ENCODE data around the gene CDHR5.

Gene CDHR5

DNA sequence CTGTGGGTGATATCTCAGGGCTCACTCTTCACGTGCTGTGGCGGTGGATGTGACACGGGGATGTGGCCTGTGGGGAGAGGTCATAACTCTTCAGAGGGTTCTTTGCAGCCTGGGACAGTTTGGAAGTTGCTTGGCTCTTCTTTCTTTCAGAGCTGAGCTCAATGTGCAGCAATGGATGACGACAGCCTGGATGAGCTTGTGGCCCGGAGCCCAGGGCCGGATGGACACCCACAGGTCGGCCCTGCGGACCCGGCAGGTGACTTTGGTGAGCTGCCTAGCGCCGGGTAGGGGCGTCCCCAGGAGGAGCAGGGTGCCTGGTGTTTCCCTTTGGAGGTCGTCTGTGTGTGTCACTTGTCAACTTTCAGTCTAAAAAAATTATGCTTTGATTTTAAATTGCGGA lies 43.4 kb downstream of the CDHR5 start:
- no peak for DNase-seq

DNA sequence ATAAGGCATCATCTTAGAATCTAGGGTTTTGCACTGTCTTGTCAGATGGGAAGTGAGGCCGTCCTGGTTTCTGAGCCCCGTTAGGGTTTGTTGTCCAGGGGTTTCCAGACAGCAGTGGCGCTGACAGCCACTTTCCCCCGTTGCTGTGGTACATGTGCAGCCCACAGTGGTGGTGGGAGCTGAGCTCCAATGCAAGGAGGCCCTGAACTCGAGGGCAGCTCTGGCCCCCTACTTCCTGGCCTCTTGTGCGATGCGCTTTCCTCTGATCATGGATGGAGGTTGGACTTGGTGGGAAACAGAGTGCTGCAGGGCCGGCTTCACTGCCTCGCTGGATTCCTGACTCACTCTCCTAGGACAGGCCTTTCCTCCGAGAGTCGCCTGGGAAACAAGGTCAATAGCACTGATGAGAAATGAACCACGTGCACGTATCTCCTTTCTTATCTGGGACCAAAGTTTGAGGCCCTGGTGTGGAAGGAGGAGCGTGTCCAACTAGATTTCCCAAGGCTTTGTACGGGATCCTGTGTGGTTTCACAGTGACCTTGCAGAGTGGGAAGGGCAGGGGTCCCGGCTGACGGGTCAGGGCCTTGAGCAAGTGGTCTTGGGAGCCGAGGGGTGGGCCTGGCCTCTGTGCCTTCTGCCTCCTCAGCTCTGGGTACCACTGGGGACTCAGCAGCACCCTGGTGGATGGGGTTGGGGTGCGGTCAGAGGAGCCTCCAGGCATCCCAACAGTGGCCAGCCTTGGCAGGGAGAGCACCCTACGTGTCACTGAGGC lies 44.7 kb downstream of the CDHR5 start:
- no peak for DNase-seq

DNA sequence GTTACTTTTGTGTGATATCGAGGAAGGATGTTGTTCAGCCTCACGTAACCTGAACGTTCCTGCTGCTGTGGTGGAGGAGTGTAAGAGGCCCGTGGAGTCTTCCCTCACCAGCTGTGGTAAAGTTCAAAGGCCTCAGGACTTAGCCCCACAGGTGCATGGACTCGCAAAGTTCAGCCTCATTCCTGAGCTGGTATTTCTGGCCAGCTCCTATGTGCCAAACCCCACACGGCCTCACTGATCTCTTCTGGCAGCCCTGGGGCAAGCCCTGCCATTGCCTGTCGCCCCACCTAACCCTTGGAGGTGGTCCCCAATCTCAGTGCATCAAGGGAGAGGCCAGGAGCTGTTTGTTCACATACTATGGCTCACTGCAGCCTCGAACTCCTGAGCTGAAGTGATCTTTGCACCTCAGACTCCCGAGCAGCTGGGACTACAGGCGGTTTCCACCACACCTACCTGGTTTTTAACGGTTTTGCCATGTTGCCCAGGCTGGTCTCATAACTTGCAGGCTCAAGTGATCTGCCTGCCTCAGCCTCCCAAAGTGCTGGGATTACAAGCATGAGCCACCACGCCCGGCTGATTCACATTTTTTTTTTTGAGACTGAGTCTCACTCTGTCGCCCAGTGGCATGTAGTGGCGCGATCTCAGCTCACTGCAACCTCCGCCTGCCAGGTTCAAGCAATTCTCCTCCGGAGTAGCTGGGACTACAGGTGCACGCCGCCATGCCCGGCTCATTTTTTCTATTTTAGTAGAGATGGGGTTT lies 46.3 kb downstream of the CDHR5 start:
- no peak for DNase-seq

DNA sequence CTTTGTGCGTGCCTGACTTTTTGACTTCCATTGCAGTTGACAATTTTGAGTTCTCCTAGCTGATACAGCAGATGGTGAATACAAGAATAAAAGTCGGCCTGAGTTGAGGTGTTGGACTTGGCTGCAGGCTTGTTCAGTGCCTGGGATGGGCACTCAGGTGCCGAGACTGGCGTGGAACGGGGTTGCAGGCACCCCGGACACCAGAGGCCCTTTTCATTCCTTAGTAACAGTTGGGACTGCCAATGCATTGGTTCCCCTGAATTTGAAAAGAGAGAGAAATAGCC lies 47.2 kb downstream of the CDHR5 start:
- no peak for DNase-seq

DNA sequence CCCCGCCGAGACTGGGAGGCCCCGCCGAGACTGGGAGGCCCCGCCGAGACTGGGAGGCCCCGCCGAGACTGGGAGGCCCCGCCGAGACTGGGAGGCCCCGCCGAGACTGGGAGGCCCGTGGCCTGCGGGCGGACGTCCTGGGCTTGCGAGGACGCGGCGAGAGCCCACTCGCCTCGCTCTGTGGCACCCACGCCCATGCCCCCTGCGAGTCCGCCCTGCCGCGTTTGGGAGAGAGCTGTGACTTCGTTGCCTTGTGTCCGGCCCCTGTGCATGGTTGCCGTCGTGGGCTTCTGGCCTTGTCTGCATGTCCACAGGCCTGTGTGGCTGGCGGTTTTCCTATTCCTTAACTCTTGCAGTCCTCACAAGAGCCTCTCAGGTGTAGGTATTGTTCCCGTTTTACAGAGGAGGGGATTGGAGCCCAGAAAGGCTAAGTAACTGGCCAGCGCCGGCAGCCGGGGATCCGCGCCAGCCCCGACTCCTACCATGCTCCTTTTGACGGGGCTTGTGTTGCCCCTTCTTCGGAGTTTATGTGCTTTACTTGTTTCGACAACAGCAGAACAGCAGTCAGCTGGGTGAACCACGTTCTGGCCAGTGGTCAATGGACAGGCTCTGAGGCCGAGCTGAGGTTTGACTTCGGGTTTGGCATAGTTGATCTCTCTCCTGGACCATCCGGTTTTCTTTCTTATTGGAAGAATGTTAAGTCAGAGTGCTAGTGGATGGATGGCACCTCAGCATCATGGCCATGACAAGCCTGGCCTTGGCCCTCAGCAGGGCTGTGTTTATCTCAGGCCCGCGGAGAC lies 47.7 kb downstream of the CDHR5 start:
- no peak for DNase-seq

DNA sequence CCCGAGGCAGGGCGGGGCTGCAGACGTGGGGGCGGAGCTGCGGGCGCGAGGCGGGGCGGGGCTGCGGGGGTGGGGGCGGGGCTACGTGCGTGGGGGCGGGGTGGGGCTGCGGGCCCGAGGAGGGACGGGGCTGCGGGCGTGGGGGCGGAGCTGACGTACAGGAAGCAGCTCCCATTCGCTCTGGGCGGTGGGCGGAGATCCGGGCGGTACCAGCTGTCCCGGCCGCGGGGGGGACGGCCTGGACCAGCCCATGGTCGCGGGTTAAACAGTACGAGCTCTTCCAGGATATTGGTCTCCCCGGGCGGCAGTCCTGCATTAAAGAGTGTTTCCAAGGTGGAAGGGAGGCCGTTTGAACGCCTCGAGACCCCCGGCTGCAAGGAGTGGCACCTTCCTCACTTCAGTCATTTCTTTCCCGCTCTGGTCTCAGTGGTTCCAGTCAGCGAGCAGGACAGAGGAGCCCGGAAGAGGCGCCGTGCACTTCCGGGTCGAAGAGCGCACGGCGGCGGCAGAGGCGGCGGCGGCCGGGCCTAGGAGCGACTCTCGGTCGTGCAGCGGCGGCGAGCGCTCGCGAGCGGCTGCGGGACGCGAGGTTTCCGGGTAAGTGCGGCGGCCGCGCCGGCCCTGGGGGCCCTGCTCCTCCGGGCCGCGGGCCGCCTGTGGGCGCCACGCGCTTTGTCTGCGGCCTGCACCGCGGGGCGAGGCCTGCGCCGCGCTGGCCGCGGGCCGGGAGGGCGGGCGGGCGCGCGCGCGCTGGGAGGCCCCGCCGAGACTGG lies 48.6 kb downstream of the CDHR5 start, which contains the start of gene PHRF1:
TSS of gene PHRF1 (plus strand) at position 475 of the 773 bp plus-strand sequence. CDS start 5,043 bp downstream, outside the sequence.
- peak; percentile 94 for DNase-seq

DNA sequence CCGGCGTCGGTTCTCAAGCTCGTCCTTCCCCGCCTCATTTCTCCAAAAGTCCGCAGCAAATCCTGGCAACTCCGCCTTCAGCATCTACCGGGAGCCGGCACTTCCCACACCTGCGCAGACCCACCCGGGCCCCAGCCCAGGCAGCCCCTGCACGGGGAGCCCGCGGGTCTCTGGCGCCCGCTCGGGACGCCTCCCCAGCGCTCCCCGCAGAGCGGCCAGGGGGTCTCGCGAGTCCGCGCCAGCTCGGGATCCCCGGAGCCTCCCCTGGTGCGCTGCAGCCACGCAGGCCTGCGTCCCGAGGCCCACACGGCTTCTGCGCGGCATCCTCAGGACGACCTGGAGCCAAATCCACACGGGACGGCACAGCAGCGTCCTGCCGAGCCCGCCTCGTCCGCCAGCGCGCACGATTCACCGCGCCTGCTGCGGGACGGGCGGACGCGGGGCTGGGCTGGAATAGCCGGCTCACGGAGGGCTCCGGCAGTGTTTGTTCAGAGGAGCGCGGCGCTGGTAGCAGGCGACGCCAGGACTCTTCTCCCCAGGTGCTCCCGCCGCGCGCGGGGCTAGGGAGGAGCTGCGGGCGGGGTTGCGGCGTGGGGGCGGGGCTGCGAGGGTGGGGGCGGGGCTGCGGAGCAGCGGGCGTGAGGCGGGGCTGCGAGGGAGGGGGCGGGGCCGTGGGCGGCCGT lies 49.3 kb downstream of the CDHR5 start:
- peak; percentile 57 for DNase-seq

DNA sequence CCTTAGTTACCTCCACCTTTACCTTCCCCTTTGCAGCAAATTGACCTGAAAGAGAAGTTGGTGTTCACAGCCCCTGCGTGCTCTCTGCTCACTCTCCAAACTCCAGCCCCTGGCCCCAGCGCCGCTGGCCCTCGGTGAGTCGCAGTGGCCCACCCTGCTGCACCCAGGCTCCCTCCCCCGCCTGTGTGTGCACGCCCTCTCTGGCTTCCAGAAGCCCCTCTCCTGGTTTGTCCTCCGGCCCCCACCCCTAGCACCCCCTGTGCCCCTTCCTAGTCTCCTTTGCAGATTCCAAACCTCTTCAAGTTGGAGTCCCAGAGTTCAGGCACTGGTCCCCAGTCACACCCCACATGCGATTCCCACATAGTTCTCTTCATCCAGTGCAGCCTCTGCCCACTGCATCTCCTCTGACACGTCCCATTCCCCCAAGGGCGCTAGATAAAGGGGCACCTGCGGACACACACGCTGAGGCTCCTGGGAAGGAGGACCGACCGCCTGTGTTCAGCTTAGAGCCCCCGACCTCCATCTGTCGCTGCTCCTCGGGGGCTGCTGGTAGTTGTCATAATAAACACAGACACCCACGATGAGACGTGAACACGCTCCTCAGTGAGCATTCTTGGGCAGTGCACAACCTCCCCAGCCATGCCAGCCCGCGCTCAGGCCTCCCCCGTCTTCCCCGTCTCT lies 50.0 kb downstream of the CDHR5 start:
- DNase-seq = no peak

DNA sequence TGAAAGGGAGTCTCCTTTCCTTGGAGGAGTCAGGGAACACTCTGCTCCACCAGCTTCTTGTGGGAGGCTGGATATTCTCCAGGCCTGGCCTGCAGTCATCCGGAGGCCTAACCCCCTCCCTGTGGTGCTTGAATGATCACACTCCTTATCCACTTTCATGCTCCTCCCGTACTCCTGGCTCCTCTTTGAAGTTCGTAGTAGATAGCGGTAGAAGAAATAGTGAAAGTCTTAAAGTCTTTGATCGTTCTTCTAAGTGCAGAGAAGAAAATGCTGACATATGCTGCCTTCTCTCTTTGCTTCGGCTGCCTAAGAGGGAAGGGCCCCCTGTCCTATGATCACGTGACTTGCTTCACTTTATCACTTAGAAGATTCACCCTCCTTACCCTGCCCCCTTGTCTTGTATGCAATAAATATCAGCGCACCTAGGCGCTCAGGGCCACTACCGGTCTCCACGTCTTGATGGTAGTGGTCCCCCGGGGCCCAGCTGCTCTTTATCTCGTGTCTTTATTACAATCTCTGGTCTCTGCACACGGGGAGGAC lies 50.7 kb downstream of the CDHR5 start:
- peak; percentile 40 for DNase-seq

DNA sequence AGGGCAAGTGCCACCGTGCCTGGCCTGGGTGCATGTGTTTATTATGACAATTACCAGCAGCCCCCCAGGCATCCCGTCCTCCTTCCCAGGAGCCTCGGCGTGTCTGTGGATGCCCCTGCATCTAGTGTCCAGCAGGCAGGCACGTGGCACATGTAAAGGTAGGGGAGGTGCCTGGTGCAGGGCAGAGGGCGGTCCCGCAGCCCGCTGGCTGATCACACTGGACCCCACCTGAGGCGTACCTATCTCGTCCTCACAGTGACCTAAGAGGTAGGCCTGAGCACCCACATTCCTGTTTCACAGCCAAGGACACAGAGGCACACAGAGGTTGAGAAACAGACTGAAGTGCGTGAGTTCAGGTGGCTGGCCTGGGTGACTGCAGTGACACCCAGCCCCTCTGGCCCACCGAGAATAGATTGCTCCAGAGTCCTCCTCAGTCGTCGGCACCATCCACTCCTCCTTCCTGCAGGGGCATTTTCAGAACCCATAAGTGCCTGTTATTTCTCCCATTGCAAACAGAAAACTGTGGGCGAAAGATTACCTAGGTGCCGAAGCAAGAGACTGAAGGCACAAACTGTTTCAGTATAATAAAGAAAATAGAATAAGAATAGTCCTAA lies 51.5 kb downstream of the CDHR5 start:
- DNase-seq = no peak

DNA sequence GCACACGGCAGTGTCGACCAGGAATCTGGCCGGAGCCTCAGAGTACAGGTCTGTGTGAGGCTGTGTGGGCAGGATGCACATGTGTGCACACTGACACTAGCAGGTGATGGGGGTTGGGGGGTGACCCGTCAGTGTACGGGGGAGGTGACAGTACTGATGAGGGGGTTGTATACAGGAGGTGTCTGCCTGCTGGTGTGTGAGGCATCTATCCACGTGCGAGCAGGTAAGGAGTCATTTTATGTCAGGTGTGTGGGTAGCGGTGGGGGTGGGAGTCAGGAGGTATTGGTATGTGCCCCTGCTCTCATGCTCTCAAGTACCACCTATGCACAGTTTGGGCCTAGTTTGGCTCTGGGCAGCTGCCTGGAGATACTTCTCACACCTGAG lies 53.0 kb downstream of the CDHR5 start:
- no peak for DNase-seq

DNA sequence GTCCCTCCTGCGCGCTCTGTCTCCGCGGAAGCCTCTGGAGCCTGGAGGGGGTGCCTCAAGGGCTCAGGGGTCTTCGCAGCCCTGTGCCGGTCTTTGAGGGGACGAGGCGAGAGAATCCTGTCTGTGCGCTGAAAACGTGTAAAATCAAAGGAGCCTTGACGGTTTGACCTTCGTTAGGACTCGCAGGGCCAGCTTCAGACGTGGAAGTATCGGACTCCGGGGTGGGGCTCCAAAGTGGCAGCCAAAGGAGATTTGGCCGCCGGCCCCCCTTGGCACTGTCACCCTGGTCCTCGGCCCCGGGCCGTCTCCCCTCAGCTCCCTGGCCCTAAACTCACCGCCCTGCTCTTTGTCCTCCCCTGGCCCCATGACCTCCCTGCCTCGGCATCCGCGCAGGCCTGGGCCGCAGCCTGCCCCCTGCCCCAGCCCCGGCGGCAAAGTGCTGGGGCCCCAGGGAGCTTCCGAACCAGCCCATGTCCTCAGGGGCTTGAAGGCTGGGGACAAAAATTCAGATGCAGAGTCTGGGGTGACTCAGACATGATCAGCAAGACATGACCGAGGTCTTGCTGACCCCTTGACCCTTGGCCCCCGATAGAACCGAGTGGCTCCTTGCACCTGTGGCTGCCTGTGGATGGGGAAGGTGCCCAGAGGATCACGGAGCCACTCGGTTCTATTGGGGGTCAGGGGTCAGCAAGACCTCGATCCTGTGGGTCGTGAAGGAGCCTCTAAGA lies 55.4 kb downstream of the CDHR5 start:
- DNase-seq = no peak

DNA sequence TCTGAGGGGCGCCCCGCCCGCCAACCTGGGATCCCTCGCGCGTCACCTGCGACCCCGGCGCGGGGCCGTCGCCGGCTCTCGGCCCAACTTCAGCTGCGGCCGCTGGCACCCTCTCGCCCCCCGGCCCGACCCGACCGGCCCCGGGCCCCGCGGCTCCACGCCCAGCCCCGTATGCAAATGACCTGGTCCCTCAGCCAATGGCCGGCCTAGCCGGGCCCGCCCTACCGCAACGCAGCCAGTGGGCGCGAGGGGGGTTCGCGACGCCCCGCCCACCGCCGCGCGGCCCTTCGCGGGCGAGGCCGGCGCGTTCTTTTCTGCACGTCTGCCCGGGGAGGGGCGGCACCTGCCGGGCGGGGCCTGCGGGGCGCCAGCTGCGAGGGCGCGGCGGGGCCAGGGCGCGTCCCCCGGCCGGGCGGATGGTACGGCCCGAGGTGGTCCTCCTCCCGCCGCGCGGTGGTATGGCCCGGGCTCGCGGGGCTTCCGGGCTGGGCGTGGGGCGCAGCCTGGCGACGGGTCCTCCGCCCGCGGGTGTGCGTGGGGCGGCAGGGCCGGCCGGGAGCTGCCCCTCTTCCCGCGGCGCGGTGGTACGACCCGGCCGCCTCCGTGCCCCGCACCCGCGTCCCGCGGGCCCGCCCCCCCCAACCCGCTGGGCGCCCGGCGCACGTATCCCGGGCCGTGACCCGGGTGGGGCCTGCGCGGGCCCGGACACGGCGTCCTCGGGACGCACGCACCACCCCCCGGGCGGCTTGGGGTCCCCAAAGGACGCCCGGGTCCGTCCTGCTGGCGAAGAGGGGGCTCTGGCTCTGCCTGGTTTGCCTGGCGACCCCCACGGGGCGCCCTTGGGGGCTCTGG lies 56.2 kb downstream of the CDHR5 start:
- peak; percentile 93 for DNase-seq

DNA sequence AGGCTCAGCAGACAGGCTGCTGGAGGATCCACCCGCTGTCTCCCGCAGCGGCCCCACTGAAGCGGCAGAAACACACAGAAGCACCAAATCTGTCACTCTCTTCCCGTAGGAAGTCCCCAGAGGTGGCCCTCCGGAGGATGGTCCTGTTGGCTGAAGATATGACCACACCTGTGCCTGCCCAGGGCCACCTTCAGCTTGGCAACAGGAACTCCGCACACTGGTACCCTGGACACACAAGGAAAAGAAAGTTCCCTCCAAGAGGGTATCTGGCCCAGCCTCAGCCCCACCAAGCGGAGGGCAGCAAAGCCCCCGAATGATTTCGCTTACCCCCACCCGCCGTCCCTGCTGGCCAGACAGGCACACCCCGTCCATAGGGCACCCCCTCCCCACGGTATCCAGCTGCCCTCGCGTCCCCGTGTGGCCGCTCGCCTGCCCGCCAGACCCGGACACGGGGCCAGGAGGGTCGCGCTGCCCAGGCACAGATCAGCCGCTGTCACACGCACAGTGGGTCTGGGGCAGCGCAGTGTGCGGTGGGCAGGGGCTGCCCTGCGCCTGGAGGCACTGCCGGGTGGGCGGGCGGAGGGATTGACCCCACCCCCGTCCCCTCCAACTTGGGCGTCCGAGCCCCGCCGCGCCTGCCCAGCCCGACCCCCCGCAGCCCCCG lies 57.0 kb downstream of the CDHR5 start:
- DNase-seq = no peak

DNA sequence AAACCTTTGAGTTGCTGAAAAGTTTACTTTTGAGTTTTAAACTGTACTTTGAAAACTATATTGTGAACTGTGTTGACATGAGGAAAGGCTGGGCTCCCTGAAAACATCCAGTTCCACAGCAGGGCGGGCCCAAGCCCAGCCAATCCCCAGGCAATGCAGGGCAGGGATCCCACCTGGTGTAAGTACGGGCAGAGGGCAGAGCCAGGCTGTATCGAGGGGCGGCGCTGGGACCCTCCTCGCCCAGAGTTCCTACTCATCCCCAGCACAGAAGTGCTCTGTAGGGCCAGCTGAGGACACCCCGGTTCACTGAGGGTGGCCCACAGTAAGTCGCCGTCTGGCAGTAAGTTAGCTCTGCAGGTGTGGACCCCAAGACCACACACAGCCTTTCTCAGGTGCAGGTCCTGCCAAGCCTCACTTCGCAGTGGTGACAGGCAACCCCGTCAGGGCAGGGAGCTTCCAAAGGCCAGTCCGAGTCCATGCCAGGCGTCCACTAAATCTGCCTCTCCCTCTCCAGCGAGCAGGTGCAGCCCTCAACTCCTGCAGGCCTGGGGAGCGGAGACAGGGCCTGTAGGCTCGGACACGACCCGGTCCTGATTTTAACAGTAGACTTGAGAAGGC lies 57.6 kb downstream of the CDHR5 start:
- DNase-seq = no peak

Measured in hematopoietic multipotent progenitor cell treated with erythropoietin and hydrocortisone succinate and interleukin-3 and kit ligand, for 8 days (in vitro differentiated cells).